SK-N-SH (cell line): ENCODE data around the gene SLC36A3. TPM values are rescaled to one million over a fixed set of nuclear protein-coding genes. Genes with fewer than 3 reads are reported as not detected.

Experiments used
- CTCF ChIA-PET: fragments of 300-600, 350-600 bp; formaldehyde crosslinking; extraction: SDS; loops from one replicate; lab custom pipeline; 2021; lab: Yijun Ruan, JAX
- POLR2A ChIA-PET: fragments of 350-600 bp; sonication (Branson Sonifier 250); formaldehyde crosslinking; extraction: SDS; loops from one replicate; lab custom pipeline; 2020; ENCODE audit warnings: antibody characterized with exemption, inconsistent platforms; lab: Yijun Ruan, JAX
- DNase-seq: peaks from one replicate; pipeline ENCODE4 v3.0.0; 2012
- H2AFZ ChIP-seq: fragments of 200-600 bp; sonication (generic); 2 replicates; pipeline ENCODE4 v1.8.1; 2016; ENCODE audit warnings: antibody characterized with exemption, mild to moderate bottlenecking, low read depth
- H3F3A ChIP-seq: fragments of 200-600 bp; sonication (generic); replicated peaks from 2 replicates; pipeline ENCODE3; 2016; ENCODE audit warnings: antibody characterized with exemption, mild to moderate bottlenecking; ENCODE audit not compliant: insufficient read depth
- H3K27ac ChIP-seq, 2 experiments: fragments of 200-500 bp in 1 of 2; fragments of 200-600 bp in 1 of 2; sonication (Bioruptor generic) in 1 of 2; sonication (generic), shearing (Covaris generic) in 1 of 2; 2 replicates each; pipeline versions ENCODE4 v1.5.1 to v1.6.1; 2014 to 2016; ENCODE audit warnings: low read depth in 2 of 2, inconsistent platforms in 1 of 2, low read length in 1 of 2, mild to moderate bottlenecking in 1 of 2, mixed read lengths in 1 of 2
- H3K27me3 ChIP-seq: fragments of 200-600 bp; sonication (generic), shearing (Covaris generic); 2 replicates; pipeline ENCODE4 v1.6.1; 2016; ENCODE audit warnings: mixed run types; ENCODE audit not compliant: insufficient read depth
- H3K36me3 ChIP-seq, 2 experiments: fragments of 200-500 bp in 1 of 2; fragments of 200-600 bp in 1 of 2; sonication (Bioruptor generic) in 1 of 2; sonication (generic) in 1 of 2; replicated peaks in 1 of 2; 2 replicates each; pipeline versions ENCODE3 to v1.5.1; 2014 to 2016; ENCODE audit warnings: low read length in 1 of 2, mild to moderate bottlenecking in 1 of 2; ENCODE audit not compliant: insufficient read depth in 2 of 2, control insufficient read depth in 1 of 2
- H3K4me1 ChIP-seq, 2 experiments: fragments of 200-500 bp in 1 of 2; fragments of 200-600 bp in 1 of 2; sonication (Bioruptor generic) in 1 of 2; sonication (generic), shearing (Covaris generic) in 1 of 2; 2 replicates each; pipeline versions ENCODE4 v1.5.1 to v1.6.1; 2014 to 2016; ENCODE audit warnings: low read depth in 1 of 2, low read length in 1 of 2, mixed run types in 1 of 2; ENCODE audit not compliant: insufficient read depth in 2 of 2, control insufficient read depth in 1 of 2
- H3K4me2 ChIP-seq: fragments of 200-600 bp; sonication (generic), shearing (Covaris generic); 2 replicates; pipeline ENCODE4 v1.6.1; 2017; ENCODE audit warnings: mixed run types
- H3K4me3 ChIP-seq, 2 experiments: fragments of 200-500 bp in 1 of 2; fragments of 200-600 bp in 1 of 2; sonication (Bioruptor generic) in 1 of 2; sonication (generic), shearing (Covaris generic) in 1 of 2; 2 replicates each; pipeline versions ENCODE4 v1.5.1 to v1.8.1; 2014 to 2016; ENCODE audit warnings: low read depth in 2 of 2, inconsistent platforms in 1 of 2, low read length in 1 of 2, mild to moderate bottlenecking in 1 of 2, mixed read lengths in 1 of 2, moderate library complexity in 1 of 2
- H3K79me2 ChIP-seq: fragments of 200-600 bp; sonication (generic); 2 replicates; pipeline ENCODE4 v1.8.1; 2017; ENCODE audit warnings: mild to moderate bottlenecking; ENCODE audit not compliant: insufficient read depth
- H3K9ac ChIP-seq: fragments of 200-600 bp; sonication (generic); 2 replicates; pipeline ENCODE4 v1.6.1; 2017; ENCODE audit warnings: mixed run types
- H3K9me2 ChIP-seq: fragments of 200-600 bp; sonication (generic); 2 replicates; pipeline ENCODE4 v1.6.1; 2017; ENCODE audit warnings: mixed run types
- H3K9me3 ChIP-seq: fragments of 200-600 bp; sonication (generic); 2 replicates; pipeline ENCODE4 v1.6.1; 2017; ENCODE audit warnings: mixed run types, mild to moderate bottlenecking, moderate library complexity
- H4K20me1 ChIP-seq: fragments of 200-600 bp; sonication (generic); 2 replicates; pipeline ENCODE4 v1.6.1; 2017; ENCODE audit warnings: mild to moderate bottlenecking, mixed run types; ENCODE audit not compliant: insufficient read depth
- ELF1 ChIP-seq: IDR thresholded peaks from 2 replicates; pipeline ENCODE4 v1.4.0; 2012
- FOSL2 ChIP-seq: IDR thresholded peaks from 2 replicates; pipeline ENCODE4 v1.4.0; 2012; ENCODE audit warnings: low read depth, mild to moderate bottlenecking, moderate library complexity, borderline replicate concordance
- GATA2 ChIP-seq: sonication (generic); formaldehyde crosslinking; IDR thresholded peaks from 2 replicates; pipeline ENCODE4 v1.5.0; 2020; ENCODE audit warnings: mild to moderate bottlenecking, missing genetic modification reagents
- MEF2A ChIP-seq: IDR thresholded peaks from 2 replicates; pipeline ENCODE4 v1.4.0; 2012; ENCODE audit warnings: low read depth, borderline replicate concordance
- RAD21 ChIP-seq: IDR thresholded peaks from 2 replicates; pipeline ENCODE4 v1.6.1; 2012; ENCODE audit warnings: mild to moderate bottlenecking, low read length
- SIN3A ChIP-seq: IDR thresholded peaks from 2 replicates; pipeline ENCODE4 v1.6.1; 2012; ENCODE audit warnings: low read depth, mild to moderate bottlenecking, low read length, moderate library complexity, borderline replicate concordance
- TAF1 ChIP-seq: IDR thresholded peaks from 2 replicates; pipeline ENCODE4 v1.6.1; 2012; ENCODE audit warnings: low read depth, mild to moderate bottlenecking, low read length, moderate library complexity, borderline replicate concordance
- TEAD4 ChIP-seq: IDR thresholded peaks from 2 replicates; pipeline ENCODE4 v1.4.0; 2012; ENCODE audit warnings: mild to moderate bottlenecking, borderline replicate concordance; ENCODE audit not compliant: insufficient read depth
- YY1 ChIP-seq: IDR thresholded peaks from 2 replicates; pipeline ENCODE4 v1.4.0; 2012; ENCODE audit warnings: low read depth, mild to moderate bottlenecking
- WGBS: methylation state at CpG from one replicate; pipeline ENCODE4 v1.1.6; 2017; ENCODE audit warnings: low lambda C conversion rate; 5-methylcytosine and 5-hydroxymethylcytosine counted together
- polyA plus RNA-seq, 3 experiments: library from polyadenylated mRNA; depleted of rRNA; stranded (reverse); fragments of >200 nt; gene quantifications; 2 replicates each; pipeline ENCODE4 v1.2.3, GENCODE V29; 2012
- TF ChIP-seq, protein P1 (sequence below): IDR thresholded peaks from 2 replicates; pipeline ENCODE4 v1.4.0; 2012; ENCODE audit warnings: low read depth, borderline replicate concordance
- TF ChIP-seq, protein P2 (sequence below): fragments of 150-350 bp; IDR thresholded peaks from 2 replicates; pipeline ENCODE4 v1.6.1; 2016; ENCODE audit warnings: mild to moderate bottlenecking, low read depth, low read length

The SLC36A3 gene
- polyA plus RNA-seq, 1 of the 3 experiments (the other 2 are of a cell fraction) = not detected

DNA sequence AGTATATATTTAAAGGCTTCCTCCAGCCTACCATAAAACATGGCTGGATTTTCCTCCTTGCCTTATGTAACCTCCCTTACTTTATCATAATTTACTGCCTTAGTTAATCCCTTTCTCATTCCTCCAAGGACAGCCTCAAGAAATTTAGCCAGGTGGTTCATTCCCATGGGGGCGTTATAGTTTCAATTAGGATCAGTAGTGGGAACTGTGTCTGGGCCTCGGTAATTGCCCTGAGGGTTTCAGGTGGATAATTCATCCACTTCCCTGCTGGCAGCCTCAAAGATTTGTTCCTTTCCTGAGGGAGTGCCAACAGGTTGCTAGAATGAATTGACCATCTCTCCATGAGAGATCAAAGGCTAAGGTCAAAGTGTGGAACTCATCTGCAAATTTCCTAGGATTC, 54.9 kb downstream of the SLC36A3 start:
- H3K4me1 ChIP-seq = peaks cover 0 to 4% of the 10 kb centered on the region in 2 experiments; a peak in 1 of 4 replicates
- no peak overlapping the region for H3K9ac ChIP-seq
- CTCF ChIA-PET = interaction anchor here (2.8 kb wide), 1 partner anchor 10 kb away, joined by 18 read pairs; no protein-coding TSS in a partner anchor
- H3K36me3 ChIP-seq = no peaks in the 10 kb centered on the region
- H3K79me2 ChIP-seq = no peaks in the 10 kb centered on the region
- 76% methylated on average over 2 of the region's 2 CpGs for WGBS
- no peak overlapping the region for H3K4me2 ChIP-seq
- H2AFZ ChIP-seq = no peak overlapping the region
- H4K20me1 ChIP-seq = no peaks in the 10 kb centered on the region
- H3K9me3 ChIP-seq = no peaks in the 10 kb centered on the region
- TF ChIP-seq, protein P1, sequence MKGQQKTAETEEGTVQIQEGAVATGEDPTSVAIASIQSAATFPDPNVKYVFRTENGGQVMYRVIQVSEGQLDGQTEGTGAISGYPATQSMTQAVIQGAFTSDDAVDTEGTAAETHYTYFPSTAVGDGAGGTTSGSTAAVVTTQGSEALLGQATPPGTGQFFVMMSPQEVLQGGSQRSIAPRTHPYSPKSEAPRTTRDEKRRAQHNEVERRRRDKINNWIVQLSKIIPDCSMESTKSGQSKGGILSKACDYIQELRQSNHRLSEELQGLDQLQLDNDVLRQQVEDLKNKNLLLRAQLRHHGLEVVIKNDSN = no peak
- no peak for TF ChIP-seq YY1
- TF ChIP-seq, all 33 proteins: peak for 0
- DNase-seq = no peak
- H3K9me2 ChIP-seq = no peaks in the 10 kb centered on the region
- H3F3A ChIP-seq = no peaks in the 10 kb centered on the region
- POLR2A ChIA-PET = no interaction called here
- no peak overlapping the region for H3K27ac ChIP-seq
- no peak overlapping the region for H3K4me3 ChIP-seq
- peaks cover 5% of the 10 kb centered on the region; the same call in 1 of the 2 replicates for H3K27me3 ChIP-seq

DNA sequence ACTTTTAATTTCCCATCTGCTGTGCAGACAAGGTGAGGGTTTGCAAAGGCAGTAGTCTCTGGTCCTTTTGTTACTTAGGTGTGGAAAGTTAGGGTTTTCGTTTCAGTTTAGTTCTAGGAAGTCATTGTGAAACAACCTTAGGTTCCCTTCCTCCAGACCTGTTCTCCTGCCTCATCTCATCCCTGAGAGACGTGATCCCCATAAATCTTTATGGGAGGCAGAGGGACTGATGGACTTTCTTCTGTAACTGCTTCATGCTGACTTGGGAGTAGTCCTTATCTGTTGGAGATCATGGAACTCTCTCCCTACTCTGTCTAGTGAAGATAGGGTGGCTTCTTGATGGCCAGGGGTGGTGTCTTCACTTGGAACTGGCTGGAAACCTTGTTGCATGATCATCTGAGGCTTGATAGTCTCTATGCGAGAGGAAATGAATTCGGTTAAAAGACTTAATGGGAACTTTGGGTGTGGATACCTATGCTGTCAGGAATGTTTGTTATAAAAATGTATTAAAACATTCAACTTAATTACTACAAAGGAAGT, 57.8 kb downstream of the SLC36A3 start:
- CTCF ChIA-PET = no interaction called here
- TF ChIP-seq SIN3A = no peak
- no peak for TF ChIP-seq TAF1
- no peak for TF ChIP-seq FOSL2
- no peak for TF ChIP-seq RAD21
- TF ChIP-seq MEF2A = no peak
- TF ChIP-seq GATA2 (CRISPR knock-in tag) = no peak
- TF ChIP-seq, protein P2, sequence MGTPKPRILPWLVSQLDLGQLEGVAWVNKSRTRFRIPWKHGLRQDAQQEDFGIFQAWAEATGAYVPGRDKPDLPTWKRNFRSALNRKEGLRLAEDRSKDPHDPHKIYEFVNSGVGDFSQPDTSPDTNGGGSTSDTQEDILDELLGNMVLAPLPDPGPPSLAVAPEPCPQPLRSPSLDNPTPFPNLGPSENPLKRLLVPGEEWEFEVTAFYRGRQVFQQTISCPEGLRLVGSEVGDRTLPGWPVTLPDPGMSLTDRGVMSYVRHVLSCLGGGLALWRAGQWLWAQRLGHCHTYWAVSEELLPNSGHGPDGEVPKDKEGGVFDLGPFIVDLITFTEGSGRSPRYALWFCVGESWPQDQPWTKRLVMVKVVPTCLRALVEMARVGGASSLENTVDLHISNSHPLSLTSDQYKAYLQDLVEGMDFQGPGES = no peak
- TF ChIP-seq ELF1 = no peak
- TF ChIP-seq TEAD4 = no peak
- Histone ChIP-seq H3K4me2 (no peak overlapping the region), H3K27me3 (peaks cover 5% of the 10 kb centered on the region; the same call in 1 of the 2 replicates), H3K4me3 (no peak overlapping the region), H4K20me1 (no peaks in the 10 kb centered on the region), H3K9me2 (no peaks in the 10 kb centered on the region), H3K4me1 (no peaks in the 10 kb centered on the region), H3K36me3 (no peaks in the 10 kb centered on the region), H3K27ac (no peak overlapping the region), H2AFZ (no peak overlapping the region), H3F3A (no peaks in the 10 kb centered on the region), H3K9me3 (no peaks in the 10 kb centered on the region), H3K9ac (no peak overlapping the region), H3K79me2 (no peaks in the 10 kb centered on the region)
- DNase-seq = no peak
- POLR2A ChIA-PET = no interaction called here
- 51% methylated on average over 4 of the region's 4 CpGs for WGBS
